SK-N-MC (cell line): Measurements from ENCODE around the gene HOXC11.

Experiments
- EZH2 ChIP-seq: fragments of 200-600 bp; sonication (generic); IDR thresholded peaks from one replicate; pipeline ENCODE4 v1.6.1; 2017; ENCODE audit warnings: antibody characterized with exemption
- POLR2AphosphoS5 ChIP-seq: IDR thresholded peaks from 2 replicates; pipeline ENCODE4 v1.6.1; 2012; ENCODE audit warnings: mild to moderate bottlenecking, low read depth, low read length, borderline replicate concordance

GRCh38 chr12:53978477-53979356 is 5.8 kb downstream of the HOXC11 start:
- TF ChIP-seq EZH2 = no peak
- TF ChIP-seq POLR2AphosphoS5 = peak; percentile 71
